ENCODE measurements around the gene PNMA1. TPM values are rescaled to one million over a fixed set of nuclear protein-coding genes. Genes with fewer than 3 reads are reported as not detected.

Gene PNMA1
- total and polyA plus RNA-seq, 2 of the 13 experiments (the other 11 are each of a cell fraction or from before 2014, with no cell fraction given) = 7.0 to 8.3 TPM

DNA sequence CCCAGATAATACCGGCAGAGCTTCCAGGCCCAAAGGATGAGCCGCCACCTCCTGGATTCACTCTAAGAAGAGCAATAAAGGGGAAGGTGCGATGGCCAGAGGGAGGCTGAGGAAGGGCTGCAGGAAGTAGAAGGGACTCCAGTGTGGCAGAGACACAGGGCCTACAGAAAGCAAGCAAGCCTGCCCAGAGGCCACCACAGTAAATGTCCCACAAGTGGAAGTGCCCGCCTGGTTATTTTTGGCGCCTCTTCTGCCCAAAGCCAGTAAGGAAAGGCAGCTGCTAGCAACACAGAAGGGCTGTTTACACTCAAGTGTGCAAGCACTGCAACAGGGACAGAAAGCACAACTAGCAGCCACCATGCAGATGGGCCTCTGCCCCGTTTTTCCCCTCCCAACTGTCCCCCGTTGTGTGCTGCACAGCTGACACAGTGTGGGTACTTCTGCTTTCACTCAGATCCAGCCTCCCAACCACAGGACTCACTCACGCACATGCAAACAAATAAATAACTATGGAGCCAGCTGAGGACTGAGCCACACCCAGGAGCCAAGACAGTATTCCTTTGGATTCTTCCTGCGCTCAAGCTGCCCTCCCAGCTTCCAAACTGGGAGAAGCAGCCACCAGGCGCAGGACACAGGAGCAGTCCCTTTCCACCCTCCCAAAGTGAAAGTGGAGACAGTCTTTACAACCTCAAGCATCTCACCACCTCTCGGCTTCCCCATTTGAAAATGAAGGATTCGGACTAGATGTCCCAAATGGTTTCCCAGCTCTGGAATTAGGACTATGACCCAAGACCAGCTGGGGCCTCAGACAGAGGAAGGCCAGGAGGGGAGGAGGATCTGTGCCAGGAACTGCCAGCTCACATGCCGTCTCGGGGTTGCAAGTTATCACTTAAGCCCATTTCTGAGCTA, 40.0 kb upstream of the PNMA1 start (continued):
- TF ChIP-seq, protein P1, sequence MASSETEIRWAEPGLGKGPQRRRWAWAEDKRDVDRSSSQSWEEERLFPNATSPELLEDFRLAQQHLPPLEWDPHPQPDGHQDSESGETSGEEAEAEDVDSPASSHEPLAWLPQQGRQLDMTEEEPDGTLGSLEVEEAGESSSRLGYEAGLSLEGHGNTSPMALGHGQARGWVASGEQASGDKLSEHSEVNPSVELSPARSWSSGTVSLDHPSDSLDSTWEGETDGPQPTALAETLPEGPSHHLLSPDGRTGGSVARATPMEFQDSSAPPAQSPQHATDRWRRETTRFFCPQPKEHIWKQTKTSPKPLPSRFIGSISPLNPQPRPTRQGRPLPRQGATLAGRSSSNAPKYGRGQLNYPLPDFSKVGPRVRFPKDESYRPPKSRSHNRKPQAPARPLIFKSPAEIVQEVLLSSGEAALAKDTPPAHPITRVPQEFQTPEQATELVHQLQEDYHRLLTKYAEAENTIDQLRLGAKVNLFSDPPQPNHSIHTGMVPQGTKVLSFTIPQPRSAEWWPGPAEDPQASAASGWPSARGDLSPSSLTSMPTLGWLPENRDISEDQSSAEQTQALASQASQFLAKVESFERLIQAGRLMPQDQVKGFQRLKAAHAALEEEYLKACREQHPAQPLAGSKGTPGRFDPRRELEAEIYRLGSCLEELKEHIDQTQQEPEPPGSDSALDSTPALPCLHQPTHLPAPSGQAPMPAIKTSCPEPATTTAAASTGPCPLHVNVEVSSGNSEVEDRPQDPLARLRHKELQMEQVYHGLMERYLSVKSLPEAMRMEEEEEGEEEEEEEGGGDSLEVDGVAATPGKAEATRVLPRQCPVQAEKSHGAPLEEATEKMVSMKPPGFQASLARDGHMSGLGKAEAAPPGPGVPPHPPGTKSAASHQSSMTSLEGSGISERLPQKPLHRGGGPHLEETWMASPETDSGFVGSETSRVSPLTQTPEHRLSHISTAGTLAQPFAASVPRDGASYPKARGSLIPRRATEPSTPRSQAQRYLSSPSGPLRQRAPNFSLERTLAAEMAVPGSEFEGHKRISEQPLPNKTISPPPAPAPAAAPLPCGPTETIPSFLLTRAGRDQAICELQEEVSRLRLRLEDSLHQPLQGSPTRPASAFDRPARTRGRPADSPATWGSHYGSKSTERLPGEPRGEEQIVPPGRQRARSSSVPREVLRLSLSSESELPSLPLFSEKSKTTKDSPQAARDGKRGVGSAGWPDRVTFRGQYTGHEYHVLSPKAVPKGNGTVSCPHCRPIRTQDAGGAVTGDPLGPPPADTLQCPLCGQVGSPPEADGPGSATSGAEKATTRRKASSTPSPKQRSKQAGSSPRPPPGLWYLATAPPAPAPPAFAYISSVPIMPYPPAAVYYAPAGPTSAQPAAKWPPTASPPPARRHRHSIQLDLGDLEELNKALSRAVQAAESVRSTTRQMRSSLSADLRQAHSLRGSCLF (CRISPR knock-in tag; IDR thresholded peaks at IDR 0.05; ENCODE audit: borderline replicate concordance) = no peak
- TF ChIP-seq ZIK1 (CRISPR knock-in tag; IDR thresholded peaks at IDR 0.05; ENCODE audit: borderline replicate concordance, low read depth) (no peak), ZSCAN31 (CRISPR knock-in tag; IDR thresholded peaks at IDR 0.05; ENCODE audit: low read depth) (no peak), TMF1 (CRISPR knock-in tag; IDR thresholded peaks at IDR 0.05; ENCODE audit: low read depth) (no peak), NR3C1 (CRISPR knock-in tag; IDR thresholded peaks at IDR 0.05) (no peak), KLF6 (CRISPR knock-in tag; IDR thresholded peaks at IDR 0.05) (no peak), FOXJ3 (CRISPR knock-in tag; IDR thresholded peaks at IDR 0.05; ENCODE audit: borderline replicate concordance) (no peak), ZNF883 (CRISPR knock-in tag; IDR thresholded peaks at IDR 0.05; ENCODE audit: not compliant biosample characterization) (no peak), ASH2L (IDR thresholded peaks at IDR 0.05; ENCODE audit: insufficient read length, low read depth, low read length) (peak; percentile 19), FOXC1 (CRISPR knock-in tag; IDR thresholded peaks at IDR 0.05; ENCODE audit: borderline replicate concordance) (no peak), ZNF614 (CRISPR knock-in tag; IDR thresholded peaks at IDR 0.05; ENCODE audit: borderline replicate concordance) (no peak), ZBTB21 (CRISPR knock-in tag; IDR thresholded peaks at IDR 0.05) (no peak), TCF12 (IDR thresholded peaks at IDR 0.05) (no peak), TCF12 (CRISPR knock-in tag; IDR thresholded peaks at IDR 0.05) (no peak), ZNF550 (CRISPR knock-in tag; IDR thresholded peaks at IDR 0.05; ENCODE audit: borderline replicate concordance) (no peak)
- TF ChIP-seq, protein P2, sequence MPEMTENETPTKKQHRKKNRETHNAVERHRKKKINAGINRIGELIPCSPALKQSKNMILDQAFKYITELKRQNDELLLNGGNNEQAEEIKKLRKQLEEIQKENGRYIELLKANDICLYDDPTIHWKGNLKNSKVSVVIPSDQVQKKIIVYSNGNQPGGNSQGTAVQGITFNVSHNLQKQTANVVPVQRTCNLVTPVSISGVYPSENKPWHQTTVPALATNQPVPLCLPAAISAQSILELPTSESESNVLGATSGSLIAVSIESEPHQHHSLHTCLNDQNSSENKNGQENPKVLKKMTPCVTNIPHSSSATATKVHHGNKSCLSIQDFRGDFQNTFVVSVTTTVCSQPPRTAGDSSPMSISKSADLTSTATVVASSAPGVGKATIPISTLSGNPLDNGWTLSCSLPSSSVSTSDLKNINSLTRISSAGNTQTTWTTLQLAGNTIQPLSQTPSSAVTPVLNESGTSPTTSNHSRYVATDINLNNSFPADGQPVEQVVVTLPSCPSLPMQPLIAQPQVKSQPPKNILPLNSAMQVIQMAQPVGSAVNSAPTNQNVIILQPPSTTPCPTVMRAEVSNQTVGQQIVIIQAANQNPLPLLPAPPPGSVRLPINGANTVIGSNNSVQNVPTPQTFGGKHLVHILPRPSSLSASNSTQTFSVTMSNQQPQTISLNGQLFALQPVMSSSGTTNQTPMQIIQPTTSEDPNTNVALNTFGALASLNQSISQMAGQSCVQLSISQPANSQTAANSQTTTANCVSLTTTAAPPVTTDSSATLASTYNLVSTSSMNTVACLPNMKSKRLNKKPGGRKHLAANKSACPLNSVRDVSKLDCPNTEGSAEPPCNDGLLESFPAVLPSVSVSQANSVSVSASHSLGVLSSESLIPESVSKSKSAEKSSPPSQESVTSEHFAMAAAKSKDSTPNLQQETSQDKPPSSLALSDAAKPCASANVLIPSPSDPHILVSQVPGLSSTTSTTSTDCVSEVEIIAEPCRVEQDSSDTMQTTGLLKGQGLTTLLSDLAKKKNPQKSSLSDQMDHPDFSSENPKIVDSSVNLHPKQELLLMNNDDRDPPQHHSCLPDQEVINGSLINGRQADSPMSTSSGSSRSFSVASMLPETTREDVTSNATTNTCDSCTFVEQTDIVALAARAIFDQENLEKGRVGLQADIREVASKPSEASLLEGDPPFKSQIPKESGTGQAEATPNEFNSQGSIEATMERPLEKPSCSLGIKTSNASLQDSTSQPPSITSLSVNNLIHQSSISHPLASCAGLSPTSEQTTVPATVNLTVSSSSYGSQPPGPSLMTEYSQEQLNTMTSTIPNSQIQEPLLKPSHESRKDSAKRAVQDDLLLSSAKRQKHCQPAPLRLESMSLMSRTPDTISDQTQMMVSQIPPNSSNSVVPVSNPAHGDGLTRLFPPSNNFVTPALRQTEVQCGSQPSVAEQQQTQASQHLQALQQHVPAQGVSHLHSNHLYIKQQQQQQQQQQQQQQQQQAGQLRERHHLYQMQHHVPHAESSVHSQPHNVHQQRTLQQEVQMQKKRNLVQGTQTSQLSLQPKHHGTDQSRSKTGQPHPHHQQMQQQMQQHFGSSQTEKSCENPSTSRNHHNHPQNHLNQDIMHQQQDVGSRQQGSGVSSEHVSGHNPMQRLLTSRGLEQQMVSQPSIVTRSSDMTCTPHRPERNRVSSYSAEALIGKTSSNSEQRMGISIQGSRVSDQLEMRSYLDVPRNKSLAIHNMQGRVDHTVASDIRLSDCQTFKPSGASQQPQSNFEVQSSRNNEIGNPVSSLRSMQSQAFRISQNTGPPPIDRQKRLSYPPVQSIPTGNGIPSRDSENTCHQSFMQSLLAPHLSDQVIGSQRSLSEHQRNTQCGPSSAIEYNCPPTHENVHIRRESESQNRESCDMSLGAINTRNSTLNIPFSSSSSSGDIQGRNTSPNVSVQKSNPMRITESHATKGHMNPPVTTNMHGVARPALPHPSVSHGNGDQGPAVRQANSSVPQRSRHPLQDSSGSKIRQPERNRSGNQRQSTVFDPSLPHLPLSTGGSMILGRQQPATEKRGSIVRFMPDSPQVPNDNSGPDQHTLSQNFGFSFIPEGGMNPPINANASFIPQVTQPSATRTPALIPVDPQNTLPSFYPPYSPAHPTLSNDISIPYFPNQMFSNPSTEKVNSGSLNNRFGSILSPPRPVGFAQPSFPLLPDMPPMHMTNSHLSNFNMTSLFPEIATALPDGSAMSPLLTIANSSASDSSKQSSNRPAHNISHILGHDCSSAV (CRISPR knock-in tag; IDR thresholded peaks at IDR 0.05; ENCODE audit: borderline replicate concordance) = no peak

Data from HepG2 (cell line).